ENCODE results near the gene INCA1. TPM values are rescaled to one million over a fixed set of nuclear protein-coding genes. Genes with fewer than 3 reads are reported as not detected.

INCA1 gene
- total and polyA plus RNA-seq, 2 of the 13 experiments (the other 11 are each of a cell fraction or from before 2014, with no cell fraction given), result 0.93 to 2.6 TPM

DNA sequence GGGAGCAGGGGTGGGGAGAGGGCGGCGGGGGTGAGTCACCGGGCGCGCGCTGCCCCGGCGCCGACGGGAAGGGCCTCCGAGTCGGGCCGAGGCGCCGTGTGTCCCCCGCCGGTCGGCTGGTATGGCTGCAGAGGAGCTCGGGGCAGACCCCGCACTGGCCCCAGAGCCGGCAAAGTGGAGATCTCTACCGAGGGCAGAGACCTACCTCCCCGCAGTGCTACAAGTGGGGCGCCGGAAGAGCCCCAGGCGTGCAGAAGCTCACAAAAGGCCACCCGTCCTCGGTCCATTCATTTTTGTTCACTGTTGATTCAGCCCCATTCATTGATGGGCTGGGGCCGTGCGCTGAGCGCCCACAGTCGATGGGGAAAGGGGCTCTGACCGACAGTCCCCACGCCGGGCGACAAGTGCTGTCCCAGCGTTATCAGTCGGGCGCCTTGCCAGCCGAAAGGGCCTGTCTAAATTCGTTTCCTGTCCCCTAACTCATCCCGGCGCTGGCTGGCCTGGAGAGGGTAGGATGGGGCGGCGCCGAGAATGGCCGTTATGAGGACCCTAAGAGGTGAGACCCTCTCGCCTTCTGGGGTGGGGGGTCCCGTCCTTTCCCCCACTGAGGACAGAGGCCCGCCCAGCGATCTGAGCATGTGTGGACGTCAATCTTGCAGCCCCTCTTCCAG is 47.1 kb downstream of the INCA1 start (continued):
- TF ChIP-seq, protein P1, sequence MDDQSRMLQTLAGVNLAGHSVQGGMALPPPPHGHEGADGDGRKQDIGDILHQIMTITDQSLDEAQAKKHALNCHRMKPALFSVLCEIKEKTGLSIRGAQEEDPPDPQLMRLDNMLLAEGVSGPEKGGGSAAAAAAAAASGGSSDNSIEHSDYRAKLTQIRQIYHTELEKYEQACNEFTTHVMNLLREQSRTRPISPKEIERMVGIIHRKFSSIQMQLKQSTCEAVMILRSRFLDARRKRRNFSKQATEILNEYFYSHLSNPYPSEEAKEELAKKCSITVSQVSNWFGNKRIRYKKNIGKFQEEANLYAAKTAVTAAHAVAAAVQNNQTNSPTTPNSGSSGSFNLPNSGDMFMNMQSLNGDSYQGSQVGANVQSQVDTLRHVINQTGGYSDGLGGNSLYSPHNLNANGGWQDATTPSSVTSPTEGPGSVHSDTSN (CRISPR knock-in tag; IDR thresholded peaks at IDR 0.05; ENCODE audit: borderline replicate concordance), result no peak
- TF ChIP-seq, protein P2, sequence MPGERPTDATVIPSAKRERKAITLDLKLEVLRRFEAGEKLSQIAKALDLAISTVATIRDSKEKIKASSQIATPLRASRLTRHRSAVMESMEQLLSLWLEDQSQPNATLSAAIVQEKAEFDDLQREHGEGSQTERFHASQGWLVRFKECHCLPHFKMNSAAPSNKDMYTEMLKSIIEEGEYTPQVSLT (CRISPR knock-in tag; IDR thresholded peaks at IDR 0.05; ENCODE audit: borderline replicate concordance, low read depth), result no peak
- TF ChIP-seq HOXA7 (CRISPR knock-in tag; IDR thresholded peaks at IDR 0.05) (no peak), ZNF430 (CRISPR knock-in tag; IDR thresholded peaks at IDR 0.05) (no peak; the same call in 1 of the 2 replicates), JARID2 (CRISPR knock-in tag; IDR thresholded peaks at IDR 0.05; ENCODE audit: insufficient replicate concordance) (no peak), ZFP36L1 (CRISPR knock-in tag; IDR thresholded peaks at IDR 0.05) (no peak), ZNF263 (CRISPR knock-in tag; IDR thresholded peaks at IDR 0.05) (no peak), MIER3 (CRISPR knock-in tag; IDR thresholded peaks at IDR 0.05; ENCODE audit: borderline replicate concordance) (no peak), ZNF616 (CRISPR knock-in tag; IDR thresholded peaks at IDR 0.05; ENCODE audit: low read depth) (no peak), PRMT3 (CRISPR knock-in tag; IDR thresholded peaks at IDR 0.05; ENCODE audit: borderline replicate concordance, low read depth) (no peak), SIX1 (CRISPR knock-in tag; IDR thresholded peaks at IDR 0.05; ENCODE audit: borderline replicate concordance) (no peak), NFRKB (IDR thresholded peaks at IDR 0.05) (no peak), NFATC3 (CRISPR knock-in tag; IDR thresholded peaks at IDR 0.05) (0 out of 2 replicates have a peak, but pooled peaks have one; percentile 45), NRL (CRISPR knock-in tag; IDR thresholded peaks at IDR 0.05; ENCODE audit: borderline replicate concordance) (peak; percentile 66; the same call in 1 of the 2 replicates), ZNF598 (CRISPR knock-in tag; IDR thresholded peaks at IDR 0.05; ENCODE audit: borderline replicate concordance) (peak; percentile 43; the same call in 1 of the 2 replicates), ARID2 (CRISPR knock-in tag; IDR thresholded peaks at IDR 0.05; ENCODE audit: borderline replicate concordance) (no peak), ZNF546 (CRISPR knock-in tag; conservative IDR thresholded peaks at IDR 0.05) (no peak)
- TF ChIP-seq, protein P3, sequence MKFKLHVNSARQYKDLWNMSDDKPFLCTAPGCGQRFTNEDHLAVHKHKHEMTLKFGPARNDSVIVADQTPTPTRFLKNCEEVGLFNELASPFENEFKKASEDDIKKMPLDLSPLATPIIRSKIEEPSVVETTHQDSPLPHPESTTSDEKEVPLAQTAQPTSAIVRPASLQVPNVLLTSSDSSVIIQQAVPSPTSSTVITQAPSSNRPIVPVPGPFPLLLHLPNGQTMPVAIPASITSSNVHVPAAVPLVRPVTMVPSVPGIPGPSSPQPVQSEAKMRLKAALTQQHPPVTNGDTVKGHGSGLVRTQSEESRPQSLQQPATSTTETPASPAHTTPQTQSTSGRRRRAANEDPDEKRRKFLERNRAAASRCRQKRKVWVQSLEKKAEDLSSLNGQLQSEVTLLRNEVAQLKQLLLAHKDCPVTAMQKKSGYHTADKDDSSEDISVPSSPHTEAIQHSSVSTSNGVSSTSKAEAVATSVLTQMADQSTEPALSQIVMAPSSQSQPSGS (CRISPR knock-in tag; IDR thresholded peaks at IDR 0.05), result no peak
- TF ChIP-seq, protein P4, sequence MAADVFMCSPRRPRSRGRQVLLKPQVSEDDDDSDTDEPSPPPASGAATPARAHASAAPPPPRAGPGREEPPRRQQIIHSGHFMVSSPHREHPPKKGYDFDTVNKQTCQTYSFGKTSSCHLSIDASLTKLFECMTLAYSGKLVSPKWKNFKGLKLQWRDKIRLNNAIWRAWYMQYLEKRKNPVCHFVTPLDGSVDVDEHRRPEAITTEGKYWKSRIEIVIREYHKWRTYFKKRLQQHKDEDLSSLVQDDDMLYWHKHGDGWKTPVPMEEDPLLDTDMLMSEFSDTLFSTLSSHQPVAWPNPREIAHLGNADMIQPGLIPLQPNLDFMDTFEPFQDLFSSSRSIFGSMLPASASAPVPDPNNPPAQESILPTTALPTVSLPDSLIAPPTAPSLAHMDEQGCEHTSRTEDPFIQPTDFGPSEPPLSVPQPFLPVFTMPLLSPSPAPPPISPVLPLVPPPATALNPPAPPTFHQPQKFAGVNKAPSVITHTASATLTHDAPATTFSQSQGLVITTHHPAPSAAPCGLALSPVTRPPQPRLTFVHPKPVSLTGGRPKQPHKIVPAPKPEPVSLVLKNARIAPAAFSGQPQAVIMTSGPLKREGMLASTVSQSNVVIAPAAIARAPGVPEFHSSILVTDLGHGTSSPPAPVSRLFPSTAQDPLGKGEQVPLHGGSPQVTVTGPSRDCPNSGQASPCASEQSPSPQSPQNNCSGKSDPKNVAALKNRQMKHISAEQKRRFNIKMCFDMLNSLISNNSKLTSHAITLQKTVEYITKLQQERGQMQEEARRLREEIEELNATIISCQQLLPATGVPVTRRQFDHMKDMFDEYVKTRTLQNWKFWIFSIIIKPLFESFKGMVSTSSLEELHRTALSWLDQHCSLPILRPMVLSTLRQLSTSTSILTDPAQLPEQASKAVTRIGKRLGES (CRISPR knock-in tag; IDR thresholded peaks at IDR 0.05; ENCODE audit: borderline replicate concordance), result no peak
- TF ChIP-seq, protein P5, sequence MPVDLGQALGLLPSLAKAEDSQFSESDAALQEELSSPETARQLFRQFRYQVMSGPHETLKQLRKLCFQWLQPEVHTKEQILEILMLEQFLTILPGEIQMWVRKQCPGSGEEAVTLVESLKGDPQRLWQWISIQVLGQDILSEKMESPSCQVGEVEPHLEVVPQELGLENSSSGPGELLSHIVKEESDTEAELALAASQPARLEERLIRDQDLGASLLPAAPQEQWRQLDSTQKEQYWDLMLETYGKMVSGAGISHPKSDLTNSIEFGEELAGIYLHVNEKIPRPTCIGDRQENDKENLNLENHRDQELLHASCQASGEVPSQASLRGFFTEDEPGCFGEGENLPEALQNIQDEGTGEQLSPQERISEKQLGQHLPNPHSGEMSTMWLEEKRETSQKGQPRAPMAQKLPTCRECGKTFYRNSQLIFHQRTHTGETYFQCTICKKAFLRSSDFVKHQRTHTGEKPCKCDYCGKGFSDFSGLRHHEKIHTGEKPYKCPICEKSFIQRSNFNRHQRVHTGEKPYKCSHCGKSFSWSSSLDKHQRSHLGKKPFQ (CRISPR knock-in tag; IDR thresholded peaks at IDR 0.05; ENCODE audit: insufficient replicate concordance), result peak; percentile 52

All from HepG2 (cell line).